Activated naive CD8-positive, alpha-beta T cell (primary cell): ENCODE measurements around the gene AKAP4.

ENCODE experiments used
- H3K27ac Mint-ChIP-seq: one replicate; pipeline ENCODE4 v1.8.0; 2021; ENCODE audit warnings: mixed read lengths
- H3K27me3 Mint-ChIP-seq: one replicate; pipeline ENCODE4 v1.8.0; 2021; ENCODE audit warnings: mixed read lengths
- H3K36me3 Mint-ChIP-seq: one replicate; pipeline ENCODE4 v1.8.0; 2021; ENCODE audit warnings: mixed read lengths
- H3K4me1 Mint-ChIP-seq: one replicate; pipeline ENCODE4 v1.8.0; 2021; ENCODE audit warnings: low read depth, mixed read lengths
- H3K4me3 Mint-ChIP-seq: one replicate; pipeline ENCODE4 v1.8.0; 2021; ENCODE audit warnings: mild to moderate bottlenecking, mixed read lengths
- H3K9me3 Mint-ChIP-seq: one replicate; pipeline ENCODE4 v1.8.0; 2021; ENCODE audit warnings: low read depth, mixed read lengths

The AKAP4 gene

DNA sequence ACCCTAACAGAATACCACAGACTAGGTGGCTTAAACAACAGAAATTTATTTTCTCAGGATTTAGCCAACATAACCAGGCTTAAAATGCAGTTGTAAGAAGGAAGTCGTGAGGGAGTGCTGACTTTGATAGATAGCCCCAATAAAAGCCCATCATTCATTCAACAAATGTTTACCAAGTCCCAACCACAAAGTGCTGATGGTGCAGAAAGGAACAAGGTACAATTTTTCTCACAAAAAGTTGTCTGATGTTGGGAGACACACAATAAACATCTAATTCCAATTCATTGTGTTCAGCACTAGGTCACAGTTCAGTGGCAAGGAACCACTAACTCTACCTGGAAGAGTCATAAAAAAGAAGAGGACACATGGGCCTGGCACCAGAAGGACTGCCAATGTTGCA is 42.2 kb downstream of the AKAP4 start:
- H3K36me3 Mint-ChIP-seq, result no peaks in the 10 kb centered on the region
- no peaks in the 10 kb centered on the region for H3K4me1 Mint-ChIP-seq
- no peak overlapping the region for H3K27ac Mint-ChIP-seq
- H3K27me3 Mint-ChIP-seq, result no peaks in the 10 kb centered on the region
- H3K4me3 Mint-ChIP-seq, result no peak overlapping the region
- no peaks in the 10 kb centered on the region for H3K9me3 Mint-ChIP-seq

DNA sequence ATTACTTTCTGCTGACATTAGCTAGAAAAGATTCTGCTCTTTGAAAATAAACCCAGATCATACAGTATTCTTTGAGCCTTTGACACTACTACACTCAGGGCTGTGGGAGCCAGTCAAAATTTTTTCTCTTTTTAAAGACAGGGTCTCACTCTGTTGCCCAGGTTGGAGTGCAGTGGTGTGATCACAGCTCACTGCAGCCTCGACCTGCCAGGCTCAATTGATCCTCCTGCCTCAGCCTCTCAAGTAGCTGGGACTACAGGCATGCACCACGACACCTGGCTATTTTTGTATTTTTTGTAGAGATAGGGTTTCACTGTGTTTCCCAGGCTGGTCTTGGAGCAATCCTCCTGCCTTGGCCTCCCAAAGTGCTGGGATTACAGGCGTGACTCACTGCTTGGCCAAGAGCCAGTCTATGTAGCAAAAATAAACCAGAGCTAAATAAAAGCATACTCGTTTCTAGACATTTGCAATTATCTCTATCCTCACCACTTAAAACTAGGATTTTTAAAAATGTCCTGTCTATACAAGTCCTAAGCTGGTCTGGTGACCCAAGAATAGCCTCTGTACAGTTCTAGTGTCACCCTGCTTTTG is 43.2 kb downstream of the AKAP4 start:
- no peaks in the 10 kb centered on the region for H3K4me1 Mint-ChIP-seq
- H3K27ac Mint-ChIP-seq, result no peak overlapping the region
- H3K36me3 Mint-ChIP-seq, result no peaks in the 10 kb centered on the region
- H3K9me3 Mint-ChIP-seq, result no peaks in the 10 kb centered on the region
- no peak overlapping the region for H3K4me3 Mint-ChIP-seq
- H3K27me3 Mint-ChIP-seq, result no peaks in the 10 kb centered on the region

DNA sequence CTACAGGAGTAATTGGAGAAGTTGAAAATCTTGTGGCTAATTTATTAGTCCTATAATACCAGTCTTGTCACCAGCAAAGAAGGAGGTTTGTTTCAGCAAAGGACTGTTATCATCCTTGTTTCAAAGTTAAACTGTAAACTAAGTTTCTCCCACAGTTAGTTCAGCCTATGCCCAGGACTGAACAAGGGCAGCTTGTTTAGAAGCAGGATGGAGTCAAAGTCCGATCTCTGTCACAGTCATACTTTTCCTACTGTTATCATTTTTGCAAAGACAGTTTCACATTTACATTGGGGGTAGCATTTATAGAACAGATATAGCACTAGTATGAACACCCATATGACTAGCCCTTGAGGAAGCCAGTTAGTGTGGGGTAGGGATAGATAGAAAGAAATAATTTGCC is 46.4 kb downstream of the AKAP4 start:
- Mint-ChIP-seq H3K27ac (no peak overlapping the region), H3K4me3 (no peak overlapping the region), H3K9me3 (no peaks in the 10 kb centered on the region), H3K4me1 (no peaks in the 10 kb centered on the region), H3K27me3 (no peaks in the 10 kb centered on the region), H3K36me3 (no peaks in the 10 kb centered on the region)

DNA sequence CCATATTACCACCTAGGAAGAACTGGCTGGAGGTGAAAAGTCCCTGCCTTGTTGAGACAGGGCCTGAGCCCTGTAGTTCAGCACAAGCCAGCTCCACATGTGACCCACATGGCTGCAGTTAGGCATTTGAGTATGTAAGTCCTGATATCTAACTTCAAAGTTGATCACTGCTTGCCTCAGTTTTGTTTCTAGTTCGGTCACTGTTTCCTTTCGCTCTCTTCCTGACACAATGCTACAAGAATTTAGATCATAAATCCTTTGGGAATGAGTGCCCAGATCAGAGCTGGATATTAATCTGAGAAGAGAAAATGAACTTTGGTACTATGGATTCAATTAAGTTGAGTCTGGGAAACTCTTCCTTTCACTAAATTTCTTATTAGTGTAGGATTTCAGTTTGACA is 48.4 kb downstream of the AKAP4 start:
- H3K27ac Mint-ChIP-seq, result no peak overlapping the region
- H3K36me3 Mint-ChIP-seq, result no peaks in the 10 kb centered on the region
- H3K27me3 Mint-ChIP-seq, result no peaks in the 10 kb centered on the region
- H3K4me3 Mint-ChIP-seq, result no peak overlapping the region
- no peaks in the 10 kb centered on the region for H3K4me1 Mint-ChIP-seq
- H3K9me3 Mint-ChIP-seq, result no peaks in the 10 kb centered on the region

DNA sequence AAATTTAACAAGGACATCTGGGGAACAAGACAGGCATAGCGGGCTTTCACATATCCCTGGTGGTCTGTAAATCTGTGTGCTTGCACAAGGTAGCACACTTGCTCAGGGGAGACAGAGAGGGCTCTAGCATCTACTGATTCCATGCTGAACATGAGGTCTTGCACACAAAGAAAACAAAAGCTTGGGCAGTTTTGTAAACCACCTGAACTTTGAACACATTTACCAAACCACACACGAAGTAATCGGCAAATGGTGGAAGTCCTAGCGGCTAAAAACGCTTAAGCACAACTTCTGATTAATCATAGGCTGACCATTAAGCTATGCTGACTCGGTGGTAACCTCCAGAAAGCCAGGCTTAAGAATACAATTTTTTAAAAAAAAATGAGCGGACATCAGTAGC is 52.8 kb downstream of the AKAP4 start:
- Mint-ChIP-seq H3K27me3 (no peaks in the 10 kb centered on the region), H3K4me3 (no peak overlapping the region), H3K36me3 (no peaks in the 10 kb centered on the region), H3K4me1 (no peaks in the 10 kb centered on the region), H3K27ac (no peak overlapping the region), H3K9me3 (no peaks in the 10 kb centered on the region)
